Putamen (tissue), 1 donor: ENCODE data around the gene ICAM2.
A peak's percentile ranks its signal among the peaks of the same experiment; 100 is the strongest.
"Not testable (repeated sequence)": the region's sequence is repeated elsewhere in the genome, so short reads cannot be mapped to it uniquely, and the experiment has no call there.

Source experiments
- DNase-seq: peaks from one replicate; pipeline ENCODE4 v3.0.0-alpha.2; 2016; ENCODE audit warnings: low spot score

The ICAM2 gene

DNA sequence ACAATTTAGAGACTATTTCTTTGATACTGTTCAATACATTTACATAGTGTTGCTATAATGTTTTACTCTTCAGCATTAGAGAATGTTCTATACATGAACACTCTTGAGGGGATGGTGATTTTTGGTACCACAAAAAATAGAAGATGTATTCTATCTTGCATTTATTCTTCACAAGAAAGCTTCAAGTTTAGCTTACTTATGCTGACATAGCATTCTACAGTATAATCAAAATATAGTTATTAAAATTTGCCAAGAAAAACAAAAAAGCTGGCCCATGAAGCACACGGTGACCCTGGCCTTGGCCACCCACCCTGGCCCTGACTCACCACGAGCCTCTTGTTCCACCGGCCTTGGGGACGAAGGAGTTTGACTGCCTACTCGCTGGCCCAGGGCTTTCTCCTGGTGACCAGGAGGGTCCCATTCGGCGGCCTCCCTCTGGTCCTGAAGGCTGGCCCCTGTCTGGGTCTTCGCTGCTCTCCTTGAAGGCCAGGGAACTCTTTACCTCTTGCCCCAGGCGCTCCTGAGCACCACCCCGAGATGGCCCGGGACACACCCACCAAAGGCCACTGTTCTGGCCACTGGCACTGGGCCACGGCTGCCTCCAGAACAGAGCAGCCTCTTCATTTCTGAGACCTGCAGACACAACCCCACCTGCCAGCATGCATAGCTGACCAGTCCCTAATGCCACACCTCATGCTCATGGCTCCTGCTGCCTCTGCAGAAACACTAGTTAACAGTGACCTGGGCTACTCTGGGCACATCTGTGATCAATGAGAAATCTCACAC is 22.5 kb upstream of the ICAM2 start:
- no peak for DNase-seq

GRCh38 chr17:64041912-64042311 is 21.5 kb upstream of the ICAM2 start:
- no peak for DNase-seq

- no peak for DNase-seq
These were observed 19.8 kb upstream of the ICAM2 start for GRCh38 chr17:64040206-64040605.

DNA sequence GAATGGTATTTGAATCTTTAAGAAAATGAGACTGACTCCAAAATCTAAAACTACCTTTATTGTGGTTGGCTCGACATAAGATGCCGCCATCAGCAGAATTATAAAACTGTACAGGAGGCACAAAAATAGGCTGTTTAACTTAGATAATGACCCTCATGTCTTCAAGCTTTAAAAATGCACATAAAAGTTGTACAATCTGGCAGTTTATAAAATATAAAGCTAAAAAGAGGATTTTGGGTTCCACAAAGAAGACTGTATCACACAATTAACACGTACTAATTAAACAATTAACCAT is 18.6 kb upstream of the ICAM2 start:
- no peak for DNase-seq

DNA sequence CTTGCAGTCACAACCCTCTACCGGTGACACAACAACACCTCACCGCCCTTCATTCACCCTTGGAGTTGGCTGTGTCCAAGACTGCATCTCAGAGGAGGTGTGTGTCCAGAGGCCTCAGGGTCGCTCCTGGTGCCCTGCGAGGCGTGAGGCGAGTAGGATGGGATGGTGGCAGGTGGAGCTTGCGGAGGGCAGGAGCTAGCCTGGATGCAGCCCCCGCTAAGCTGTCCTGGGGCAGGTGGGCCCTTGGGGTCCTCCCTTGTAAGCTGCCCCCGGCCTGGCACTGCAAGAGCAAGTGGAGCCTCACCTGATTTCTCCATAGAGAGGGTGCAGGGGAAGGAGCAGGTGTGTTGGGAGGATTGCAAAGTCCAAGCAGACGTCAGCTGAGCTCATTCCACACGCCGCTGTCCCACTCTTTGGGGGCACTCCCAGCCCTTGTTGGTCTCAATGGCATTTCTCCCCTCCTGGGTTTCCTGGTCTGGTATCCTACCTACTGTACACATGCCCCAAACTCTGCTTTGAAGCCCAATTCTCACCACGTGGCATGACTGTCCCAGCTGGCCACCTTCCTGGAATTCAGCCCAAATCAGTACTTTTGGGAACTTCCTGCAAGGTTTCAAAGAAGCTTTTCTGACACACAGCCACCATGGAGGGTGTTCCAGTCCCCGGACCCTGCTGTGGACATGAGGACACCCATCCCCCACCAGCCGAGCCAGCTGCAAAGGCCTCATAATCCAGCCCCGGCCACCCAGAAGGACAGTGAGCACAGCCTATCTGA is 18.1 kb upstream of the ICAM2 start:
- DNase-seq, result no peak

GRCh38 chr17:64037802-64038201 is 17.4 kb upstream of the ICAM2 start:
- DNase-seq, result no peak

- no peak for DNase-seq
These were observed 16.7 kb upstream of the ICAM2 start for GRCh38 chr17:64037180-64037579.

DNA sequence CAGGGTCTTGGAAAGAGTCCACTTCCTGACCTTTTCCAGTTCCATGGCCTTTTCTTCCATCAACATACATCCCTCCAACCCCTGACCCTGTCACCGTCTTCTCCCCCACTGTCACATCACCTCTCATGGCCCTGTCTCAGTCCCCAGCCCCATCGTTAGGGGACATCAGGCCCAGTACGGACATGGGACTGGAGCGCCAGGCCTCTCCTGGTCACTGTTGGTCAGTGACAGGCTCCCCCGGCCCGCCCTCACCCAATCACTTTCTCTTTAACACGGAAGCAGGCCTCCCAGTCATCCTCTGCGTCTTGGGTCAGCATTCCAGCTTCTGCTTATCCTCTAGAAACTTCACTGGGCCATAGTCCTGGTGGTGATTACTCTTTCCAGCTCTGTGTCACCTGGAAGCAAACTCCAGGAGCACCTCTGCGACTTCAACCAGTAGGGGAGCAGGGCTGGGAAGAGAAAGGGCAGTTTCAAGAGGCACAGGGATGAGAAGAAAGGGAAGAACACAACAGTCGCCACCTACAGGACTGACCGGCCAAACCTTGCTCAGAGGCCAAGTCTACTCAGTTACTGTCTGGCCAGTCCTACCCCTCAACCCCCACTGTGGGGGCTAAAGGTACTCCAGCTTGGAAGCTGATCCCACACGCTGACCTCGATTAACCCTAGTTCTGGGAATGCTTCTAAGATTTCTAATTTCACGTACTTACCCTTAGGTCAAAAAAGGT is 15.9 kb upstream of the ICAM2 start:
- DNase-seq, result no peak

DNA sequence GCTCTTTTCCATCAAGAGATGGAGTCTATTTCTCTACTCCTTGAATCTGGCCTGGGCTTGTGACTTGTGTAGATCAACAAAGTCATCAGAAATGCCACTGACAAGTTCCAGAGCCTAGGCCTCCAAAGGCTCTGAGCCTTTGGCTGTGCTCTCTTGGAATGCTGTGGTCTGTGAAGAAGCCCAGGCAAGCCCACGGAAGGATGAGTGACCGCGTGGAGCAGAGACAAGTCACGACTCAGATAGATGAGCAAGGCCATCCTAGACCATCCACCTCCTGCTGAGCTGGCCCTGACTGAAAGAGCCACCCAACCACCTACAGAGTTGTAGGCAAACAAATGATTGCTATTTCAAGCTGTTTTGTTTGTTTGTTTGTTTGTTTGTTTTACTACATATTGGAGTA is 11.6 kb upstream of the ICAM2 start:
- DNase-seq, result no peak

GRCh38 chr17:64028874-64029464 is 8.5 kb upstream of the ICAM2 start:
- DNase-seq, result peak; percentile 21

DNA sequence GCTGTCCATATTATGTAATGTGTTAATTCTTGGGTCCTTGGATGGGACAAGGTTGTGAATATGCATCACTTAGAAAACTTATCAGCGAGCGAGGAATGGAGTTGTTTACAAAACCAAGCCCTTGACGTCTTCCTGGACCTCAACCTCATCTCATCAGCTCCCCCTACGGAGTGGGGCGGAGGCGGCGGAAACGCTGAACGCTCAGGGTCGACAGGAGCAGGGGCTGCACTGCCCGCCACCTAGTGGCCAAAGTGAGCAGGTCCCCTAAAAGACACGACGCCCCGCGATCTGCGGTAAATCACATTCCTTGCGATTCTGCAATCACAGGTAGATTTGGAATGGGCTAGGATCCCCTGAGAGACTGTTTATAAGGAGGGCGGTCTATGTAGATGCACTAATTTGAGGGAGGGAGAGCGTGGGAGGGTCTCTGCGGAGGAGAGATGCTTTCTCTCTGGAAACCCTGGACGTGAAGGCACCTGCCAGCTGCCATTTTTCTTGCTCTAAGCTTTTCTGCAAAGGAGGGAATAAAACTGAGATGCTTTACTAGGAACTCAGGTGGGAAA is 5.4 kb upstream of the ICAM2 start:
- DNase-seq, result peak; percentile 19

GRCh38 chr17:64024781-64025731 is 4.6 kb upstream of the ICAM2 start:
- no peak for DNase-seq

DNA sequence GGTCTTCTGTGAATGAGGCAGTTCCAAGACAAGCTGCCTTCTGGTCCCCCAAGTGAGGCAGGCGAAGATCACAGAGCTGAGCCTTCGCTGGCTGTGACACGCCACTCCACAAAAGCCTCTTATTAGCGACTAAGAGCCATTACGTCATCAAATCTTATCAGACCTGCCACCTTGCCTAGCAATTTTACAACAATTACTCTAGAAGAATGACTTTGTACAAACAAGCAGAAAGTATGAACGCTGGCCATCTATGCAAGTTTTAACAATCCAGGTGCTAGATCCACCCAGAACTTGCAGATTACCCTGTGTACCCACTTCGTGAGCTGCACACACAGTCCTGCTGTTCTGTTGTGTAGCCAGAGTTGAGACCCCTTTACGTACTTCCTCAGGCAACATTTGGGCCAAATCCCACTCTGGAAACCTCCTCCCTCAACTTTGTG is 3.8 kb upstream of the ICAM2 start:
- DNase-seq, result no peak

- no peak for DNase-seq
These were observed 2.2 kb upstream of the ICAM2 start for GRCh38 chr17:64022611-64023063.

DNA sequence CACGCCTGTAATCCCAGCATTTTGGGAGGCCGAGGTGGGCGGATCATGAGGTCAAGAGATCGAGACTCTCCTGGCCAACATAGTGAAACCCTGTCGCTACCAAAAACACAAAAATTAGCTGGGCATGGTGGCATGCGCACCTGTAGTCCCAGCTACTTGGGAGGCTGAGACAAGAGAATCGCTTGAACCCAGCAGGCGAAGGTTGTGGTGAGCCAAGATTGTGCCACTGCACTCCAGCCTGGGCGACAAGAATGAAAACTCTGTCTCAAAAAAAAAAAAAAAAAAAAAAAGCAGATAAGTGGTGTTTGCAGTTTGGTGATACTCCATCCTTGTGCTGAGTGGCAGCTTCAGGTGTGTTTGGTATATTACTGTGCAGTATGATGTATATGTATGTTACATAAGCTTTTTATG is 877 bp downstream of the ICAM2 start:
- DNase-seq, result not testable (repeated sequence)

- DNase-seq, result no peak
These were observed 3.0 kb downstream of the ICAM2 start for GRCh38 chr17:64017381-64017980.

DNA sequence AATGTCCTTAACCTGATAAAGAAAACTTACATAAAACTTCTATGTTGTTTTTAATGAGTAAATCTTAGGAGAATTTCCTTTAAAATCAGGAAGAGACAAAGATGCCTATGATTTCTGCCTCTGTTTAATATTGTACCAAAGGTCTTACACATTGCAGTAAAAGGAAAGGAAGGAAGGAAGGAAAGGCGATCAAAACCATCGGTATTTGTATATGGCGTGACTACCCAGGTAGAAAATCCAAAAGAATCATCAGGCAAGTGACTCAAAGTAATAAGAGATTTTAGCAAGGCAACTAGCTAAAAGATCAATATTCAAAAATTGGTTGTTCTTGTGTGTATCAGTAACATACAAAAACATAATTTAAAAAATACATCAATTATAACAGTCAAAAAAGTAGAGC is 3.5 kb downstream of the ICAM2 start:
- no peak for DNase-seq

DNA sequence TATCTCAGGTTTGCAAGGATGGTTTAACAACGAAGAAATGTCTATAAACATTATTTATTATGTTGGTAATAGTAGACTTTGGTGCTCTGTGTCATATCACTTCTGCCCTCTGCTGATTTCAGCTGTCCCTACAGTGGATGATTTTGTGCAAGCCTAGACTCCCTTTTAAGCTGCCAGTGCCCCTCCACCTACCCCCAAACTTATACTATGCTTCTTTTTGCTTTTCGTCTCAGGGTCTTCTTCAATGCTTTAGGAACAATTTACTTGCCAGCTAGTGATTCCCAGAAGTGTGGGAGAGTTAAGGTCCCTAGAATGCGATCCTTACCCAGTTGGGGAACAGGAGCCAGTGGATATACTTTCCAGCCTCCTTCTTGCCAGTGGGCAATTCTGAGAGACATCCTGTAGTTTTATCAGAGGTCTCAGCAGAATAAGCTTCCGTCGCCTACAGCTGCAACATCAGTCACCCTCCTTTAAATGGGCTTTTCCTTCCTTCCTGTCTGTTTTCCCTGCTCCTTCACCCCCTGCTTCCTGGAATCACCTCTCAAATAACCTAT is 4.1 kb downstream of the ICAM2 start:
- no peak for DNase-seq

DNA sequence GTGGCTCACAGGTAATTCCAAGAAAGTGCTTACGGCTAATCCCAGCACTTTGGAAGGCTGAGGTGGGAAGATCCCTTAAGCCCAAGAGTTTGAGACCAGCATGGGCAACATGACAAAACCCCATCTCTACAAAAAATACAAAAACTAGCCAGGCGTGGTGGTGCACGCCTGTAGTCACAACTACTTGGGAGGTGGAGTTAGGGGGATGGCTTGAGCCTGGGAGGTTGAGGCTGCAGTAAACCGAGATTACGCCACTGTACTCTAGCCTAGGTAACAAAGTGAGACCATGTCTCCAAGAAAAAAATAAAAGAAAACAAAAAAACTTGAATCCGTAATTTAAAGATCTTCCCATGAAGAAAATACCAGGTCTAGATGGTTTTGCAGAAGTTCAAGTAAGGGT is 5.0 kb downstream of the ICAM2 start:
- DNase-seq, result no peak
